IMR-90 (cell line): ENCODE results near the gene TCHP.

Experiments used
- CTCF ChIP-seq: conservative IDR thresholded peaks from 2 replicates; pipeline ENCODE4 v1.5.1; 2012; ENCODE audit warnings: mild to moderate bottlenecking, low read depth, low read length, improper control_type of control experiment
- MAZ ChIP-seq: IDR thresholded peaks from 2 replicates; pipeline ENCODE4 v1.6.1; 2012; ENCODE audit warnings: low read depth, mild to moderate bottlenecking, low read length, improper control_type of control experiment, moderate library complexity, borderline replicate concordance
- POLR2A ChIP-seq: IDR thresholded peaks from 2 replicates; pipeline ENCODE4 v1.6.1; 2012; ENCODE audit warnings: mild to moderate bottlenecking, low read depth, low read length

GRCh38 chr12:109914461-109914860, 14.4 kb downstream of the TCHP start:
- TF ChIP-seq MAZ: no peak
- TF ChIP-seq POLR2A: no peak
- no peak for TF ChIP-seq CTCF
